ENCODE data around the gene FBXO31. TPM values are rescaled to one million over a fixed set of nuclear protein-coding genes. Genes with fewer than 3 reads are reported as not detected.

Gene FBXO31
- total and polyA plus RNA-seq, 8 donors, result 6.4 to 1,171 (median 23.8) TPM

- H3K36me3 ChIP-seq, result peaks cover 49 to 95% (median 86%) of the 10 kb centered on the region in 4 donors
- intact Hi-C loops (cut with DNase I; ENCODE audit: low total_unique reads), result no loop called here
- 78 to 88% (median 80%) methylated on average over 16 of the region's 16 CpGs for WGBS, 5 donors
Measured at GRCh38 chr16:87337262-87337771, 46.3 kb downstream of the FBXO31 start.

GRCh38 chr16:87336434-87337240 lies 46.9 kb downstream of the FBXO31 start:
- Histone ChIP-seq H3K27ac (no peak overlapping the region), H3K9me3 (no peaks in the 10 kb centered on the region), H3K36me3 (peaks cover 49 to 95% (median 85%) of the 10 kb centered on the region in 4 donors), H3K4me3 (no peak overlapping the region), H3K27me3 (no peaks in the 10 kb centered on the region), H3K4me1 (peaks cover 0 to 9% (median 3%) of the 10 kb centered on the region in 4 donors)
- no peak for TF ChIP-seq POLR2A (IDR thresholded peaks at IDR 0.05)
- TF ChIP-seq EP300 (IDR thresholded peaks at IDR 0.05), result no peak
- TF ChIP-seq POLR2AphosphoS5 (IDR thresholded peaks at IDR 0.05), result no peak
- no peak for TF ChIP-seq CTCF (IDR thresholded peaks at IDR 0.05)
- DNase-seq, result no peak
- WGBS, 5 donors, result 88 to 94% (median 91%) methylated on average over 15 to 19 of the region's 19 CpGs
- intact Hi-C loops (cut with DNase I; ENCODE audit: low total_unique reads), result no loop called here

More at GRCh38 chr16:87337262-87337771, 46.3 kb downstream of the FBXO31 start:
- TF ChIP-seq CTCF (IDR thresholded peaks at IDR 0.05), result no peak
- no peak for TF ChIP-seq POLR2AphosphoS5 (IDR thresholded peaks at IDR 0.05)
- no peak for TF ChIP-seq POLR2A (IDR thresholded peaks at IDR 0.05)
- TF ChIP-seq EP300 (IDR thresholded peaks at IDR 0.05), result no peak
- Histone ChIP-seq H3K4me1 (peaks cover 0 to 6% (median 3%) of the 10 kb centered on the region in 4 donors), H3K9me3 (no peaks in the 10 kb centered on the region), H3K27ac (no peak overlapping the region), H3K4me3 (no peak overlapping the region), H3K27me3 (no peaks in the 10 kb centered on the region)
- DNase-seq, result no peak

- Histone ChIP-seq H3K27ac (no peak overlapping the region), H3K4me3 (no peak overlapping the region), H3K27me3 (no peaks in the 10 kb centered on the region), H3K36me3 (peaks cover 56 to 95% (median 86%) of the 10 kb centered on the region in 4 donors), H3K9me3 (no peaks in the 10 kb centered on the region), H3K4me1 (peaks cover 0 to 9% (median 3%) of the 10 kb centered on the region in 4 donors)
- no peak for DNase-seq
- WGBS, 5 donors, result 88 to 92% (median 91%) methylated on average over 15 to 19 of the region's 19 CpGs
- TF ChIP-seq POLR2AphosphoS5 (IDR thresholded peaks at IDR 0.05) (no peak), POLR2A (IDR thresholded peaks at IDR 0.05) (no peak), CTCF (IDR thresholded peaks at IDR 0.05) (no peak), EP300 (IDR thresholded peaks at IDR 0.05) (no peak)
- intact Hi-C loops (cut with DNase I; ENCODE audit: low total_unique reads), result no loop called here
Measured at GRCh38 chr16:87335625-87336433, 47.7 kb downstream of the FBXO31 start.
